HL-60 (cell line): ENCODE measurements around the gene ZNF341.

ENCODE experiments used
- GABPA ChIP-seq: IDR thresholded peaks from 2 replicates; pipeline ENCODE4 v1.6.1; 2012; ENCODE audit warnings: low read depth
- POLR2AphosphoS5 ChIP-seq: IDR thresholded peaks from 2 replicates; pipeline ENCODE4 v1.6.1; 2012; ENCODE audit warnings: low read depth
- SPI1 ChIP-seq: IDR thresholded peaks from 2 replicates; pipeline ENCODE4 v1.6.1; 2012; ENCODE audit warnings: low read depth, mild to moderate bottlenecking, borderline replicate concordance
- TF ChIP-seq, protein P1 (sequence below): IDR thresholded peaks from one replicate; pipeline ENCODE4 v1.5.1; 2011; ENCODE audit warnings: low read length, control low read depth, inconsistent platforms; ENCODE audit not compliant: insufficient read depth
- TF ChIP-seq, protein P2 (sequence below): IDR thresholded peaks from 2 replicates; pipeline ENCODE4 v1.6.1; 2012; ENCODE audit warnings: low read depth; ENCODE audit not compliant: insufficient replicate concordance

DNA sequence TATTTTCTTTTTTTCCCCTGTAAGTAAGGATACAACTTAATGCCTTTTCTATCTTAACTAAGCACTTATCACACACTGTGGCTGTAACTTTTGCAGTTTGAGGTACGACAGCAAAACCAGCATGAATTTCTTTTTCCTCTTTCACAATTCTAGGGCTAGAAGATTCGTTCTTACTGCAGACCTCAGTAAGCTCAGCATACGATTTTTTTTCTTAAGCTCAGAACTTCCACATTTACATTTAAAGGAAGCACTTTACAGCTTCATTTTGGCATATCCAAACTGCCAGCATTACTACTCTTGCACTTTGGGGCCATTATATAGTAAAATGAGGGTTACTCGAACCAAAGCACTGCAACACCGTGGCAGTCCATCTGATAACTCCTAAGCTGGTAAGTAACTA lies 78.5 kb downstream of the ZNF341 start:
- TF ChIP-seq, protein P1, sequence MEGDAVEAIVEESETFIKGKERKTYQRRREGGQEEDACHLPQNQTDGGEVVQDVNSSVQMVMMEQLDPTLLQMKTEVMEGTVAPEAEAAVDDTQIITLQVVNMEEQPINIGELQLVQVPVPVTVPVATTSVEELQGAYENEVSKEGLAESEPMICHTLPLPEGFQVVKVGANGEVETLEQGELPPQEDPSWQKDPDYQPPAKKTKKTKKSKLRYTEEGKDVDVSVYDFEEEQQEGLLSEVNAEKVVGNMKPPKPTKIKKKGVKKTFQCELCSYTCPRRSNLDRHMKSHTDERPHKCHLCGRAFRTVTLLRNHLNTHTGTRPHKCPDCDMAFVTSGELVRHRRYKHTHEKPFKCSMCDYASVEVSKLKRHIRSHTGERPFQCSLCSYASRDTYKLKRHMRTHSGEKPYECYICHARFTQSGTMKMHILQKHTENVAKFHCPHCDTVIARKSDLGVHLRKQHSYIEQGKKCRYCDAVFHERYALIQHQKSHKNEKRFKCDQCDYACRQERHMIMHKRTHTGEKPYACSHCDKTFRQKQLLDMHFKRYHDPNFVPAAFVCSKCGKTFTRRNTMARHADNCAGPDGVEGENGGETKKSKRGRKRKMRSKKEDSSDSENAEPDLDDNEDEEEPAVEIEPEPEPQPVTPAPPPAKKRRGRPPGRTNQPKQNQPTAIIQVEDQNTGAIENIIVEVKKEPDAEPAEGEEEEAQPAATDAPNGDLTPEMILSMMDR: no peak
- TF ChIP-seq POLR2AphosphoS5 (no peak), GABPA (no peak), SPI1 (no peak)
- TF ChIP-seq, protein P2, sequence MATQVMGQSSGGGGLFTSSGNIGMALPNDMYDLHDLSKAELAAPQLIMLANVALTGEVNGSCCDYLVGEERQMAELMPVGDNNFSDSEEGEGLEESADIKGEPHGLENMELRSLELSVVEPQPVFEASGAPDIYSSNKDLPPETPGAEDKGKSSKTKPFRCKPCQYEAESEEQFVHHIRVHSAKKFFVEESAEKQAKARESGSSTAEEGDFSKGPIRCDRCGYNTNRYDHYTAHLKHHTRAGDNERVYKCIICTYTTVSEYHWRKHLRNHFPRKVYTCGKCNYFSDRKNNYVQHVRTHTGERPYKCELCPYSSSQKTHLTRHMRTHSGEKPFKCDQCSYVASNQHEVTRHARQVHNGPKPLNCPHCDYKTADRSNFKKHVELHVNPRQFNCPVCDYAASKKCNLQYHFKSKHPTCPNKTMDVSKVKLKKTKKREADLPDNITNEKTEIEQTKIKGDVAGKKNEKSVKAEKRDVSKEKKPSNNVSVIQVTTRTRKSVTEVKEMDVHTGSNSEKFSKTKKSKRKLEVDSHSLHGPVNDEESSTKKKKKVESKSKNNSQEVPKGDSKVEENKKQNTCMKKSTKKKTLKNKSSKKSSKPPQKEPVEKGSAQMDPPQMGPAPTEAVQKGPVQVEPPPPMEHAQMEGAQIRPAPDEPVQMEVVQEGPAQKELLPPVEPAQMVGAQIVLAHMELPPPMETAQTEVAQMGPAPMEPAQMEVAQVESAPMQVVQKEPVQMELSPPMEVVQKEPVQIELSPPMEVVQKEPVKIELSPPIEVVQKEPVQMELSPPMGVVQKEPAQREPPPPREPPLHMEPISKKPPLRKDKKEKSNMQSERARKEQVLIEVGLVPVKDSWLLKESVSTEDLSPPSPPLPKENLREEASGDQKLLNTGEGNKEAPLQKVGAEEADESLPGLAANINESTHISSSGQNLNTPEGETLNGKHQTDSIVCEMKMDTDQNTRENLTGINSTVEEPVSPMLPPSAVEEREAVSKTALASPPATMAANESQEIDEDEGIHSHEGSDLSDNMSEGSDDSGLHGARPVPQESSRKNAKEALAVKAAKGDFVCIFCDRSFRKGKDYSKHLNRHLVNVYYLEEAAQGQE: no peak
